Activated naive CD4-positive, alpha-beta T cell (primary cell): Measurements from ENCODE around the gene UNC5B.

ENCODE experiments used
- DNase-seq, 4 experiments: peaks; one replicate each; lab custom pipeline; 2025; lab: John Stamatoyannopoulos, UW

UNC5B gene

DNA sequence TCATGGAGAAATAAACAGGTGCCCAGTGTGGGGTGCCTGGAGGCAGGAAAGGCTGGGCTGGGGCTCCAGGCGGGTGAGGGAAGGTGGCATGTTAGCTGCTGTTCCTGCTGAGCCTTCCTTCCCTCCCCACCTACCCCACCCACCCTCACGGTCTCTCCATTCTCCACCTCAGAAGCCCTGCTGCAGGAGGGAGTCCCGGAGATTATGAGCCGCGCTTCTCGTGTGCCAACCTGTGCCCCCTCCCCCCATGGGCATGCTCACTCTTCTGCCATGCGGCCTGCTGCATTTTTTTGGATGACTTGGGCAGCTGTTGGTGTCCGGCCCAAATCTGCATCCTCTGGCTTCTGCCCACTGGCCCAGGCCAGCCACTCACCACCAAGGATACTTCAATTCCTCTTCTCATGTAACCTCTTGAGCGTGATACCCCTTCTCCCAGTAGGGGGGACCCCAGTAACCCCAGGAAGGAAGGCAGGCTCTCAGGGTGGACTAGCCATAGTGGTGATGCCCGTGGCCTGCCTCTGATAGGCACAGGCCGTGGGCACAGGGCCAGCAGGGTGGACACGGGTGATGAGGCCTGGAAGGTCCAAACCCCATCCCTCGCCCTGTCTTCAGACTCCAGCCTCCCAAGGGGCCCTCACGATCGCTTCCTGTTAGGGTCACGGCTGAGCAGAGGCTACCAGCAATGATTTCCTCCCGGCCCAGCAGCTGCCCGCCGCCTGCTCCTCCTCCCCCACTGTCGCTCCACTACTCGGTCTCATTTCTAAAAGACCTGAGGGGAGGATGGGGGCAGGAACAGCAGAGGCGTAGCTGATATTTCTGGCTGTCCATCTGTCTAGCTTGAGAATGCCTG, 27.8 kb downstream of the UNC5B start:
- no peak for DNase-seq

DNA sequence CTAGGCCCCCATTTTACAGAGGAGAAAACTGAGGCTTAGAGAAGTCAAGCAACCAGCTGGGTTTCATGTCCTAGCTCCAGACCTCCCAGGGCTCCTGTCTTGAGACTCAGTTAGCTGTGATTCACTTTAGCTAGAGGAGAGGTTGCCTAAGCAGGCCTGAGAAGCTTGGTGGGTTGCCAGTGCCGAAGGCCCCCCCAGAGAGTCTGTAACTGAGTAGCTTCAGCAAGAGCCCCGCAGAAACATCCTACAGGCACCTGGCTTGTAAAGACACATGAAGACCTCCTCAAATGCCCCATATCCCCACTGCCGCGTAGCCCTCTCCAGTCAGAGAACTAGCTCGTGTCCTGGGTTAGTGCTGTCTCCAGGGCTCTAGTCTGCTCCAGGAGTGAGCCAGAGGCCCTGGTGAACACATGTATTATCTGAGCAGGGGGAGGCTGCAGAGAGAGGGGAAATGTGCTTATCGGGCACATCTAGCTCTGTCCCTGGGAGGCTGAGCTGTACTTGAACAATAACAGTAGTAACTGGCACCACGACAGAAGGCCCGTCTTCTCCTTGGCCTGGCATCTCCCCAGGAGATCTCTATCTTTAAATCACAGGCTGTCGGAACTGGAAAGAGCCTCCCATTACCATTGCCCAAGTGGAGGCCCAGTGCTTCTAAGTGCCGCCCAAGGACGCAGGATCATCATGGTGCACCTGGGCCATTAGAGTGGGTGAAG, 28.9 kb downstream of the UNC5B start:
- DNase-seq: no peak

DNA sequence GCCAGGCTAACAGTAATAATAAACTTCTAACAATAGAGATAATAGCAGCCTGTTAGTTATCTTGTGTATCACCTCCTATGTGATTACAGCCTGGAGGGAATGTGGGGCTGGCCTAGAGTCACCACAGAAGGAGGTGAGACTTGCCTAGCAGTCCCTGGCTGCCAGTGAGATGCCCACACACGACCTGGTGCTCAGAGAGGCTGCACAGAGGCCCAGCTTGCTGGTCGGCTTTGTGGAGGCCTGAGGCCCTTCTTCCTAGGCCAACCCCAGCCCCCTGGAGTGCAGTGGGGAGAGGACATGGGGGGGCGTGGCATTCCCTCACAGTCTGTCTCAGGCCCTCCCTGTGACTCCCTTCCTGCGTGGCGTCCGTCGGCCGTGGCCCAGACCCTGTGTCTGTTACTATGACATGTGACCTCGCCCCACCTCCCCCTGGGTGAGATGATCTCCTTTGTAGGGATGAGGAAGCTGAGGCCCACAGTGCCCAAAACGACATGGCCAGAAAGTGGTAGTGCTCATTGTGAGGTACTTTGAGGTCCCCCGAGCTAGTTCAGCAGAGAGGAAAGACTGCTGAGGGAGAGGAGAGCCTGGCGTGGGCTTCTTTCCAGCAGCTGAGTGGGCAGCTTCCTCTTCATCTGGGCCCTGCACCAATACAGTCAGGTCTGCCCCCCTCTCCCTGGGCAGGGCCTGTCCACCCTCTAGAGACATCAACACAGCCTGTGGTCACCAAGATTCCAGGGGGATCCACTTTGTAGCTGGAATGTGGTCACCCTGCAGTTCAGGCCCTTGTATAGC, 29.7 kb downstream of the UNC5B start:
- DNase-seq: no peak

DNA sequence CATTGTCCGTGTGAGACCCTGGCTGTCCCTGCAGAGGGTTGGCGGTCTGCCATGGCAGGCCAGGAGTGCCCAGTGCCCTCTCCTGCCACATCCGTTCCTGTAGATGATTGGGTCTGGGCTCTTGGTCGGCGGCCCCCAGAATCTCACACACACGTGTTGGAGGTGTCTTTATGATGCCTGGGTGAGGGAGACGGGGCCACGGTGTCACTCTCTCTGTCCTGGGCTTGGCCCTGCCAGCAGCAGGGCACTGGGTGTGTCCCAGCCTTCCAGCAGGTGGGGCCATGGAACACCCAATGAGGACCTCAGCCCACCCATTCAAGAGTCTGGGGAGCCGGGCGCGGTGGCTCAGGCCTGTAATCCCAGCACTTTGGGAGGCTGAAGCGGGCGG, 30.2 kb downstream of the UNC5B start:
- DNase-seq: no peak

DNA sequence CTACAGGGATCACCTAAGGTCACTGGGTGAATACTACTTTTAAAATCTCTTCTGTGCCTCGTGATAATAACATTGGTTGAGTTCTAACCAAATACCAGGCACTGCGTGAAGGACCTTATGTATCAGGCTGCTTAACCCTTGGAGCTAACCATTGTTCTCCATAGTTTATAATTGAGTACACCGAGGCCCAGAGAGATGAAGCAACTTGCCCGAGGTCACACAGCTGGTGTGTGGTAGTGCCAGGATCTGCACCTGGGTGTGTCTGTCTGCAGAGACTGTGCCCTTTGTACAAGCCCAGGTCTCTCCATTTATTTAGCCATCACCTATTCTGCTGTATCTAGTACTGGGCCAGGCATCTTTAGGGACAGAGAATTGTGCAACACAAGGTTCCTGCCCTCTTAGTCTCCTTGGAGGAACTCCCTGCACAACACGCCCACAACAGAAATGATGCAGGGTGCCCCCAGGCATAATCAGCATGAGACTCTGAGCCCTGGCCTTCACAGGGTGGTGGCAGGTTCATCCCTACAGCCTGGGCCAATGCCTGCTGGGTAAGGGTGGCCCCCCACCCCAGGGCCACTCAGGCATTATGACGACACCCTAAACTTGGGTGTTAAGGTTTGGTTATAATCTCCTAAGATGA, 31.5 kb downstream of the UNC5B start:
- no peak for DNase-seq

DNA sequence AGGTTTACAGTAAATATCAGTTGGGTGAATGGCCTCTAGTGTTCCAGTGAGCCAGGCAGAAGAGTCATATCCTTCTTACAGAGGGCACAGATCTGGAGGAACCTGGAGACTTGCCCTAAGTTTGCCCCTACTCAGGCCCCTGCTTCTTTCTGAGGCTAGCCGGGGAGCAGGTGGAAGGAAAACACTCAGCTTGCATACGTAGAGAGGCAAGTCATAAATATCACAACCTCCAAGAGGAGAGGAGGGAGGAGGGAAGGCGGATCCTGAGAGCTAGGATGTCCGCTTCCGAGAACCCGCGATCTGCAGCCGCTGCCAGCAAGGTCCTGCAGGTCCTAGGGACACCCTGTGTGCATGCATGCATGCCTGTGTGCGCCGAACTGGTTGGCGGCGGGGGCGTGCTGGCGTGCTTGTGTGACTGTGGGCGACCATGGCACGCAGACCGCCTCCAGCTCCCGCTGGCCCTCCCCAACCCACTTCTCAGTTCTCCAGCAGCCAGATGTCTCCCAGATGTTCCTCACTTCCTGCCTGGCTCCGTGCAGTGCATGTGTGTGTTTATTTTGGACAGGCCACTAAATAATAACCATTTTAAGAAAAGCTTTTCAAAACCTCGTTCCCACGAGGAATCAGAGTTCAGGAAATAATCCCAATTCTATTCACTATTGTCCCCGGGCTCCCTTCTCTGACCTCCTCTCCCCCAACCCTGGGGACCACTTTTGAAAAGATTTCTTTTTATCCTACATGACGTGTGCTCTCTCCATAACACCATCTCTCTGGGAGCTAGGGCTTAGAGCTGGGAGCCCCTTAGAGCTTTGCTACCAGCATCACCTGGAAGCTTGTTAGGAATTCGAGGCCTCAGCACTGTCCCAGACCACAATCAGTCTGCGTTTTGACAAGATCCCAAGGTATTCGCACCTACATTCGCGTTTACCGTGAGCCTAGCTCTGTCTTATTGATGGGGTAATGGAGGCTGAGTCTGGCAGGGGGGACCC, 32.4 kb downstream of the UNC5B start:
- DNase-seq: no peak

DNA sequence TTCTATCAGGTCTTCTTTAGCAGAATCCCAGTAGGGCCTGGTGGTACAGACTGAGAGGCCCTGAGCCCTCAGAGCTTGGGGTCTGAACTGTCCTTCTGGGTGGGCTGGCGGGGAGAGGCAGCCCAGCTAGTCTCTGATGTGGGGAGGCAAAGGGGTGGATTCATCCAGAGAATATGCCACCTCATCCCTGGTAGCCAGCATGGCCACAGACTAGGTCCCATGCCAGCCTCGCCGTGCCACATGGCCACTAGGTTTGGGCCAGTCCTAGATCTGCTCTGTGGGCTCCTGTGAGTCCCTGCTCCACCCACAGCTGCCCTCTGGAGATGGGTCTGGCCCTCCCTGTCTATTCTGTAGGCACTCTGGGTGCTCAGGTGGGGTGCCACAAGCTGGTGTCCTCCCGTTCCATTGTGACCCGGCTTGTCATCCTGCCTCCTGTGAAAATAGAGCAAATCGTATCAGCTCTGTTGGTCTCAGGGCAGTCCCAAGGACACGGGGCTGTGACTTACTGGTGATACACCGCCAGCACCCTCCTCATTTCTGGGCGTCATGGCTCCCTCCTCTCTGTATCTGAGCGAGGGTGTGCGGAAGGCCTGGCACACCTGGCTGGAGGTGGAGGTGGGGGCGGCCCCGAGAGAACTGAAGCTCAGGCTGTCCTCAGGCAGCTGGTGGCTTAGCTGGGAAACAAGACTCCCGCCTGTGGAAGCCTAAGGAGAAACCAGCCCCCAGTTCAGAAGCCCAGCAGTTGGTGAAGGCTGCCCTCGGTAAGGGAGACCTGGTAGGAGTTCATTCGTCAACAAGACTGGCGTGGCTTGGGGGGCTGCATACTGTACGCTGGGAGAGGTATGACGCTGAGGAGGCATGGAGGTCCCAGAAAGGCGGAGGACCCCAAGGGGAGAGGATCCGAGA, 33.3 kb downstream of the UNC5B start:
- DNase-seq: no peak

DNA sequence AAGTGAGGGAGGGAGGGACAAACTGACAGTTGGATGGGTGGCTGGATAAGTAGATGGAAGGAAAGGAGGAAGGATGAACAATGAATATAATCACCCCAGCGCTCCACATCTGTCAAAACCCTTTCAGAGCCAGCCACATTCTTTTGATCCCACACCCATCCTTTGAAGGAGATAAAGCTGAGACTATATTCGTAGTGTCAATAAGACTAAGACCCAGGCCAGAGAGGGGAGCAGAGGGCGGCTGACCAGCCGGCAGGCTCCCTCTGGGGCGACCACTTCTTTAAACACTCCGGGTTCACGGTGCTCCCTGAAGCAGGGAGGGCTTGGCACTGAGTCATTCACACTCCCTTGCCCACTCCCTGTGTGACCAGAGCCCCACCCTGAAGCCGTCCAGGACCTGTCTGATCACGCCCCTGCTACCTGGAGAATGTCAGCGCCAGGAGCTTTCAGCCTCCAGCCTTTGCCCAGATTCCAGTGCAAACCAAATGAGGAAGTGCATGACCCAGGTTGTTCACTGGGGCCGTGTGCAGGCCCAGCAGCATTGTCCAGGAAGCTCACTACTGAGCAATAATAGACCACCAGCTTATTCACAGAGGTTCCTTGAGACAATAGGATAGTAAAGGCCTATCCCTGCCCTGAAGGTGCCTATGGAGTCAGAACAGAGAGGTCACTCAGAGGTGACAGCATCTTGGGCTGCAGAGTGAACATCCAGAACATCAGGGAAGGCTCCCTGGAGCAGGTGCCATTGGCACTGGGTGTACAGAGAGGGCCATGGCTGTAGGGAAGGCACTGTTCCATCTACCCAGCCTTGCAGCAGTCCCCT, 34.4 kb downstream of the UNC5B start:
- DNase-seq: no peak

DNA sequence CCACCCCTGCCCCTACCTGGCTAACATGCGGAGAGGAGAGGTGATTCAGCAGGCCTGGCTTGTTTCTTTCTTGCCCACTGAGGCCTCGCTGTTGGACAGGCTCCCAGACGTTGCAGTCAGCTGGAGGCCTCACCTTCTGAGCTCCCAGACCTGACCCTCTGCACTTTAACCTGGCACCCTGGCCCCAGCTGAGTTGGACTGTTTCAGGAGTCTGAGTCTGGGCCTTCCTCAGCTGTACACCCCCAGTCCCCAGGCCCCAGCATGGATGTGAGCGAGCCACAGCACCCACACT, 35.0 kb downstream of the UNC5B start:
- DNase-seq: no peak

DNA sequence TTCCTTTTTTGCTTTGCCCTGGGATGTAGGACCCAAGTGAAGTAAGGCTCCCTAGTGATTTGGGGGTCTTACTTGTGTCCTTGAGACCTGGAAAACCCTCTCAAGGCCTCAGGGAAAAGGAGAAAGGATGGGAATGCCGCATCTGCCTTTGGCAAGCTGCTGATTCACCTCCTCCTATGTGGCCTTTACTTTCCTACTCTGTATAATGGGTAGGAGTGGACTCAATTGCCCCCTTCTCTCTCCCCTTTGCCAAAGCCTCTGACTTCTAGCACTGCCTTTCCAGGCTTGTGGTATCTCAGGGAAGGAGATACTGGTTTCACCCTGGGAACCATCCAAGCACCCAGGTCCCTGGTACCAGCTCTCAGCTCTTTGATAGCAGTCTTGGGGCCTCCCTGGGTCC, 35.4 kb downstream of the UNC5B start:
- no peak for DNase-seq

DNA sequence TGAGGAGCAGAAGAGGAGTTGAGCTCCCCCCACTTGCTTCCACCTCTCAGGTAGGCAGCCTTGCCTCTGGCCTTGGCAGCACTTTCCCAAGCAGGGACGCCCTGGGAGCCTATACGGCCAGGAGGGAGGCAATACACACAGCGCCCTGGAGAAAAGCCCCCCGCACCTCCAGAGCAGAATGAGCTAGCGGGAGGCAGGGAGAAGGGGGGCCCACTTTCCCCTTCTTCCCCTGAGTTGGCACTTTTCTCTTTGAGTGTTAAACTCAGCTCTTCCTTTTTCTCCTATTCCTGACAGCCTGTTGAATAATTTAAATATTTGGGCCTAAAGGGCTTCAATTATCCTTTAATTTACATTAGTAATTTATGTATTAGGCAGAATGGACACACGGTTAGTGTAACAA, 35.8 kb downstream of the UNC5B start:
- DNase-seq: no peak

DNA sequence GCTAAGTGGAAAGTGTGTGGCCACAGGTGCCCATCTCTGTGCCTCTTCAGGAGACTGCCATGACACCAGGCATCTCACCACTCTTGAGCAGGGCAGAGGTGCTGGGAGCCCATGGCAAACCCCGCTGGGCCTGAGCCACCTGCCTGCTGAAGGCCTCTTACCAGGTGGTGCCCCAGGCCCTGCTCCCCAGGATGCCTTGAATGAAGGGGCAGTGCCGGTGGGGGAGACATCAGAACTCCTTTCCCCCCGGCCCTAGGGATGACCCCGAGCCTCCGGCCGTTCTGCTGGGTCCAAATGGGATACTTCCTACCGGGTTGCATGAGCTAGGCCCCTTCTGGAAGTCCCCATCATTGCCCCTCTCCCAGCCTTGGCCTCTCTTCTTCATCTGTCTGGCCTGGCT, 37.6 kb downstream of the UNC5B start:
- no peak for DNase-seq

DNA sequence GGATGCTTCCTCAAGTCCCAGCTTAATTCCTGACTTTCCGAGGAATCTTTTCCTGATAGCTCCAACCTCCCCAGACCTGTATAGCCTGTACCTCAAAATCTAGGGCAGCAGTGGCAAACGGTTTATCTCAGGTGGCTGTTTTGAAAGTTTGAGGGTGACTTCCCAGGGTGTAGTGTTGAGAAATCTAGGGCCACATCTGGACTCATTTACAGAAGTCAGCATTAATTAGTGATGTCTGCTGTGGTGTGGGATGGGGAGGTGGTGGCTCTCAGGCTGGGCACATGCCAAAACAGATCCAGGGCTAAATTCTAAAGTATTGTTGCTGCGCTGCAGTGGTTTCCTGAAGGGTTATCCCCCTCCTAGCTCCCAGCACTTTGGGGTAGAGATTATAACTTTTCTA, 38.0 kb downstream of the UNC5B start:
- no peak for DNase-seq

DNA sequence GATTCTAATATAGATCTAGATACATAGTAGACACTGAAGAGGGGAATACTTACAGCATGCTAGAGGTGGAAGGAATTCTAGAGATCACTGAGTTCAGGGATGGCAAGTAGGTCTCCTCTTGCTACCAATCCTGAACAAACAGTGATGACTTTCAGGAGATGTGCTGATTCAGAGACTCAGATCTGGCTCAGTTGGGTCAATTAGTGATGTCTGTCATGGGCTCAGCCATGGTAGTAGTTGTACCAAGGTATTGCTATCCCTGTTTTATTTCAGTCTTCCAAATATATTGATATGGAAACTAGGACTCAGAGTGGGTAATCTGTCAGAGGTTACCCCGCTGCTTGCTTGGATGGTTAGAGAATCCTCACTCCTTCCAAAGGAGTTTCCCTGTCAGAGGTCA, 38.5 kb downstream of the UNC5B start:
- DNase-seq: no peak

DNA sequence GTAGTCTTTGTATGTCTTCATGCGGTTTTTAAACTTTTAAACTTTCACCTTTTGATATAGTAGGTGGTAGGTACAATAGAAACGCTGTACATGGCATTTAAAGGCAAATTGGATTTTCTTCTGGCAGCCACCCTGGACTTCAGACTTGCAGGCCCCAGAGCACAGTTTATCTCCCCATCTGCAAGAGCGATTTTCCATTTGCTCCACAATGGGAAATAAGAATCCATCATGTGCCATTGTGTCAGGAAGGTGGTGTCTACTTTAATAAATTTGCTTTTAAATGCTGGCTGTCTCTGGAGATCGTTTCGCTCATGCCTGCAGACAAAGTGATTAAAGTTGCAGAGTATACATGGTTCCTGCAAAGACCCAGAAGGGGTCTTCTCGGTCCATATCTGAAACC, 38.9 kb downstream of the UNC5B start:
- no peak for DNase-seq

DNA sequence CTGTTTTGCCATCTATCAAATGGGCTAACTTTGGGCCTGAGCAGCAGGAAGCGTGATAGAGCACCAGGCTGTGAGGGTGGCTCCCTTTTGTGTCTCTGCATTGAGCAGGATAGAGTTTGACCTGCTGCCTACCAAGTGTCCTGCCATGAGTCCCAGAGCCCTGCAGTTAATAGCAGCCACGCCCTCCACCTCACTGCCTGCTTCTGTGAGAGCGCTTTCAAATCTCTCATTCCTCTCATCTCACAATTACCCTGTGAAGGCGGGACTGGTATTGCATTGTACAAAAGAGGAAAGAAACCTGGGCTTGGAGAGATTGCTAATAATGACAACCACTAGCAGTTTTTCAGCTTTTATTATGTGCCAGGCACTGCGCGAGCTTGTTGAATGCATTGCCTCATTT, 39.9 kb downstream of the UNC5B start:
- no peak for DNase-seq

DNA sequence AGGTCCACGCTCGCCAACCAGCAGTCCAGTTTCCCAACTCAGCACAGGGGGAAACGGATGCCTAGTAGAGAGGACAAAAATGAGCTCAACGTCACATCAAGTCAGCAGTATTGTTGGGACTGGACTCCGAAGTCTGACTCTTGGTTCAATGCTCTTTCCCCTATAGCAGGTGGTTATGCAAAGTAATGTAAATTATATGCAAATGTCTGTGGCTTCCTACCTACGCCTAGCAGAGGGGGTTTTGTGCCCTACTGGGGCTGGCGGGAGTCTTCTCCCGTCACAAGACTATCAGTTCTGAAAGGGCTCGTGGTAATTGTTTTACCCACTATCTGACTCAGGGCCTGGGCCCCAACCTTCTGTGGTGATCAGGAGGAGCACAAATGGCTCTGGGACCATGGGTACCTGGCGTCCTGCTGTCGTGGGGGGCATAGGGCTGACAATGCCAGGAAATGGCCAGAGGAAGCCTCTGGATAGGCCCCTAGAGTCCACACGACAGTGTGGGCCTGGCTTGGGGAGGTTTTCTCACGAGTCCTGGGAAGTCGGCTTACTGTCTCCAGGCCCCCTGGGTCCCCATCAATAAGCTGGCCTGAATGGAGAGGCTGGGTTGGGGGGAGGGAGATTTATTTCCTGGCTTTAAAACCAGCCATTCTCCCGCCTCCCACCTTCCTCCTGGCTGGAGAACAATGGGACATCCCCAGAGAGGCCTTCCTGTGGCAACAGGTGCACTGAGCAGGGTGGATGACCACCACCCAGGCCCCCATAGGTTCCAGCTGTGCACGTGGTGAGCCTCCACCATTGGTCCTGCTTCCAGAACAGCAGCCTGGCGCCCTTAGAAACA, 41.8 kb downstream of the UNC5B start:
- DNase-seq: no peak

DNA sequence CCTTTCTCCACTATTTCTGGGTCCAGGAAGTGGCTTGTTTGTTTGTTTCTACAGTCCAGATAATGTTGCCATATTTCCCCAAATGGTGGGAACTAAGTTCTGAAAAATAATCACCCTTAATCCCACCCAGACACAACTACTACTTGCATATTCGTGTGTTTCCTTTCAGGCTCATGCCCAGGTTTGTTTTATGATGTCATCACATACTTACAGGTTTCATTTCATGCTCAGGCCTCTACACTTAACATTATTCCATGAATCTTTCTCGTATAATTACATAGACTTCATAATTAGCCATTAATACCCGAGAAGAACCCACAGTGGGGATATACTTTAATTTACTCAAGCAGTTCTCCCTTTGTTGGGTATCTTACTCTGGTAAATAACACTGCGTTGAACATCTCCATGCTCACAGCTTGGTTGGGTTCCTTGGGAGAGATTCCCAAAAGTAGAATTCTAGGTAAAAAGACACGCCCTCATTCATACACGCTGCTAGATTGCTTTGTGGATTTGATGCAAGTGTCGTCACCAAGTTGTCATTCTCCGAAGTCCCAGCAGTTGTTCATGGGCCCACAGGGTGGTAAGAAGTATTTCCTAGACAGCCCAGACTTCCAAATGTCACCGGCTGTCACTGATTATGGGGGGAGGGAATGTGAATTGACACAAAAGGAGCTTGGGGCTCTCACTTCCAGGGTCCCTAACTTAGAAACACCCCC, 42.6 kb downstream of the UNC5B start:
- no peak for DNase-seq
